GM19240 (cell line): ENCODE data around the gene GALNT5.
"Not testable (repeated sequence)": the region's sequence is repeated elsewhere in the genome, so short reads cannot be mapped to it uniquely, and the experiment has no call there.

Experiments
- DNase-seq: peaks from one replicate; pipeline ENCODE4 v3.0.0; 2011; ENCODE audit warnings: low spot score; ENCODE audit not compliant: insufficient read length

Gene GALNT5

DNA sequence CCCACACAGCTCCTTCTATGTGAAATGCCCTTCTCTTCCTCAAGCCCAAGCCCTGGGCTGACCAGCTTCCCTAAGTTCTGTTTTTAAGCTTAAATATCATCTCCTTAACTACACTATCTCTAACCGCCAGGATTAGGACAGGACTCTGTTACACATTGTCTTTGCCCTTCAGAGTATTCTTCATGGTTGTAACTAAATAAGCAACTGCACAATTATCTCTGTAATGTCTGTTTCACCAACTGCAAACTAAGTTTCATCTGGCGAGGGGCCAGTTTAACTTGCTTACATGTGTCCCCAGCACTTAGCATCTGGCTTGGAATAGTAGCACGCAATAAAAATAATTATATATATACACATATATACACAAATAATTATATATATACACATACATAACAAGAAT lies 69.2 kb downstream of the GALNT5 start:
- no peak for DNase-seq

DNA sequence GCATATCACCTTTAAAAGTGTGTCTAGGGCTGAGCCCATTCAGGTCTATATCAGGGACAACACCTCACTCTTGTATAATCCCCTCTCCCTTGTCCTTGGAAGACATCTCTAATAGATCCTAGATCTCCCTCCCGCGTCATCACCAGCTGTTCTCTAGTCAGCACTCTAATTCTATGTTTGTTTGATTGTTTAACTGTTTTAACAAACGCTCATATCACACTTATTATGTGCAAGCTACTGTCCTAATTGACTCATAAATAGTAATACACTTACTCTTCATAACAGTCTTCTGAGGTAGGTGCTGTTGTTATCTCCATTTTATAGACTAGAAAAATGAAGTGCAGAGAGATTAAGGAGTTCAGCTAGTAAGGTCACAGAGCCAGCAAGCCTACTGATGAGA lies 69.7 kb downstream of the GALNT5 start:
- no peak for DNase-seq

DNA sequence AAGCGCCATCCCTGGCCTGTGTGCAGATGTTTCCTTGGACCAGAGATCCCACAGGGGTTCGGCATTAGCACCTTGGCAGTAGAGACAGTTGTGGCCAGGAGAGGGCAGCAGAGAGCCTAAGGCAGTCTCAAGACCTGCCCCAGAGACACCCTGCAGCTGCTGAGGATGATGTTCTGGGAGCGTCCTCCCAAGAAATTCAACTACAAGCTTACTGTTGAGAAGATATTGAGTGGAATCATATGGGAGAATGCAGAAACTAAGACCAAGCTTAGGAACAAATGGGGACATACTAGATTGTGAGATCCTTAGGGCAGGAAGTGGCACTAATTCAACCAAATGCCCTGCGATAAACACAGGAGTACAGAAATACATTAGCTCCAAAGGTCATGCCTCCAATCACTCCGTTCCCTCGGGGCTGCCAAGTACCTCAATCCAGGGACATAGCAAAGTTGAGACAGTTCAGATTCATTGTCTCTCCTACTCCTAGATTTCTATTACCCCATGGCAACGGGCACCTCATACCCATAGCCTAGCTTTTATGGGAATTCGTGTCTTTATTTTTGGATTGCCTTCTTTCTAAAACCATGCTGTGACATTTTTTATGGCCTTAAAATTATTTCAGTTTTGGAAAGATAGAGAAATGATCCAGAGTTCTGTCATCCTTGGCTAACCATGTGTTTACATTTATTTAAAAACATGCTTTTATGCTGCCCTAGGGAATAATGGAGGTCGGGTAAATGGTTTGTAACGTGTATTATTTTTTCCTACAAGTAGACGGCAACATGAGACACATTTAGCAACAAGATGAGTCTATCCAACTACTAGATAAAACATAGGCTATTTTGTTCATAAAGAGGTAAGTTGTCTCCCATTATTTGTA lies 70.4 kb downstream of the GALNT5 start:
- peak; percentile 51 for DNase-seq

DNA sequence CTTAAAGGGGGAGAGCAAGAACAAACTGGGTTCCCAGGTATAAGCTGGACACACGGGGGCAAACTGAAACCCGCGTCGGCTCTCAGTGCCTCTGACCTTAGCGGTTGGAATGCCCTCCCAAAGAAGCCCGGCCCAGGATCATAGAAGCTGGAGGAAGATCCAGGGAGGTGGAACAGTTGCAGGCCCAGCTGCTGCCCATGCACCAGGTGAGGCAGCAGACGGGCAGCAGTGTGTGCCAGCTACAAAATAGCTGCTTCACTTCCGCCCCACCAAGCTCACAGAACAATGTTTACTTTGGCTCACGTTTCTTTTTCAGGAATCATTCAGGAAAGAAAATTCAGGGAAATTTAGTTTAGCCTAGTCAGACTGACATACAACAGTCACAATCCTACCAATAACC lies 72.0 kb downstream of the GALNT5 start:
- no peak for DNase-seq

DNA sequence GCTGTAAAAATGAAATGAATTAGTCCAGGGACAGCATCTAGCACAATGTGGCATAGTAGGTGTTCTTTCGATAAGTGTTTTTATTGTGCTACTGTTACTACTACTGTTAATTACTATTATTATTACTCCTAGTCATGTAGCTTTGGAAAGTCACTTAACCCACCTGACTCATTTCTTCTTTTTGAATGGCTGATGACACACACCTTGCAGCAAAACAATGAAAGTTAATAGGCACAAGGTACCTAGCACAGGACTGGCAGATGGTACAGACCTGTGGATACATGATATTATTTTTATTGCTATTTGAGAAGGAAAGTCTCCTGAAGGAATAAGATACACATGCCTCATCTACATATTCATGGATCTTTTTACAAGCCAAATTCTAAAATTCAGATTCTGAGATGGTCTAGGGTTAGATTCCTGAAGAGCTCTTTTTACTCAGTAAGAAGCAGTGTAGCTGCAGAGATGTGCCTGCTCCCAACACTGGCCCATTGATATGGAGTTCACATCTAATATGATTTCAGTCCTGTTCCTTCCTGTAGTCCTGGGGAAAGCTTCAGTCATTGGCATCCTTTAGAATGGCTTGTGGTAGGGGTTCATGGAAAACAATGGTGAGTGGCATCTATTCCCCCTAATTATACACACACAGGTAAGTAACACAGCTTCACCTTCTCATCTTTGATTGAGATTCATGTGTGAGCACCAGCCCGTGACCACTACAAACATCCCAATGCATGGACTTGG lies 76.0 kb downstream of the GALNT5 start:
- DNase-seq, result no peak

DNA sequence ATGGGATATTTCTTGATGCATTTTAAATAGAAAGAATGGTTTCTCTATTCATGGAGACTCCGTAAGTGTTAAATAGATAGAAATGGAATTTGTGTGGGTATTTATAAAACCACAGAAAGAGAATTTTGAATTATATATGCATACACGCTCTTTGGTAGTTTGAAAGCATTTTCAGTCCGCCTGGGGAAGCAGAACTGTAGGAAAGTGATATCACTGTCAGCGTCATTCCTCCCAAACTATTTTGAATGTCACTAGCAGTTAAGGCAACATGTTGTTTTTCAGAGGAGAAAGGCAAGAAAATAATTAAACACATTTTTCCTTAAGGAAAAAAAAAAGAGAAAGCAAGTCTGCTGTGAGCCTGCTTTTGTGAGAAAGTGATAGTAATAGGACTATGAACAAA lies 76.8 kb downstream of the GALNT5 start:
- no peak for DNase-seq

DNA sequence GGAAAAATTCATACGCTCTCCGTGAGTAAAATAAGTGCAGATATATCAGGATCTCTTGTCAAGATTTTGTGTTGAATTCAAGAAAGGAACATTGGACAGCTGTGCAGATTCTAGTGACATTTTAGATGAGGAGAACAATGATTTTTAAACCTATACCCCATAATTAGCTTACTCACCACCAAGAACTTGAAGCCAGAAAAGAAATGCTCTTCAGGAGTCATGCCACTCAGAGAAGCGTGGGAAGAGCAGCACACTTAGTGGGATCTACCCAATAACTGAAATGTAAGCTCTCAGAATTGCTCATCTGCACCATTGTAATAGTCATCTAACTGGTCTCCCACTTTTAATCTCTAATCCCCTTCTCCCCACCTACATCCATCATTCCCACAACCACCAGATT lies 77.3 kb downstream of the GALNT5 start:
- DNase-seq, result no peak

DNA sequence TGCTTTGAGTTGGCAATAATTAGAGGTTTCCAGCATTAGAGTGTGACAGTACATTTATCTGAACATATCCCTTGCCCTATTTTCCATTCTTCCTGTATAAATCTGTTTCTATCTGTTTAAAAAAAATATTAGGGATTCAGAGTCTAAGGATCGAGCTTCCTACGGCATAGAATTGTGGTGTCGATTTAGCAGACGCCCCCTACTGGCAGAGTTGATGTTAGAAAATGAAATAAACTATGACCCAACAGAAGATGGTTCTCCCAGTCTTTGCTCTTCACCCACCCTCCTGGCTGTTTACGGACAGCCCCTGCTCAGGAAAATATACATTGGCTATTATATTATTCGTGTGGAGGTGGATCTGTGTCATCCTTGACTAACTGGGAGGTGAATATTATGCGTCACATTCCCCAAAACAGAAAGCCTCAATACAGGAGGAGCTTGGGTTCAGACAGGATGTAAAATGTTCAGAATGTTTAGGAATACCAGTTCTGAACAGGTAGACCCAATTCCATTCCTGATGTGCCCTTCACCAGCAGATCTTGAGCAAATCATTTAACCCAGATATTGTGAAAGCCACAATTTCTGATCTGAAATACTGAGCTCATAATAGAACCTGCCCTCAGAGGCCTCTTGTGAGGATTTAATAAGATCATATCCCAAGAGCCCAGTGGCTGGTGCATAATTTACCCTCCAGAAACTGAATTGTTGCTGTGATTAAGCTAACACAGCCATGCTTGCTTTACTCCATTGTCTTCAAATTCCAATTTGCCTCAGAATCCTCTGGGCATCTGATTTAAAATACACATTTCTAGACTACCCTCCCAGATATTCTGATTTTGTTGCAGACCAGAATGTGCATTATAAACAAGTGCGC lies 78.9 kb downstream of the GALNT5 start:
- DNase-seq, result peak; percentile 4

DNA sequence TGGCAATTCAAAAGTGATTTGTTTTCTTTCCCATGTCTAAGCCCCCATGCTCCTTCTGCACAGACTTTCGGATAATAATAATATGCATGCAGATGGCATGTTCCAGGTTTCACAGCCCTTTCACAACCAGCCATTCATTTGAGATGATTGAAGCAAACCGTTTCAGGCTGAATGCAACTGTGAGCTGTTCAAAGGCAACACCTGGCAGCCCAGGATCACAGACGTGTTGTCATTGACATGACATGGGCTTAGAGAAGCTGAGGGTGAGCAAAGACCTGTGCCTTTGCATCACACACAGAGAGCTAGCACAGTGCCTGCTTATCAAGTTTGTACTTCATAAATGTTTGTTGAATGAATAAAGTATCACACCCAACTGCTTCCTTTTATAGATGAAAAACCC lies 80.5 kb downstream of the GALNT5 start:
- no peak for DNase-seq

DNA sequence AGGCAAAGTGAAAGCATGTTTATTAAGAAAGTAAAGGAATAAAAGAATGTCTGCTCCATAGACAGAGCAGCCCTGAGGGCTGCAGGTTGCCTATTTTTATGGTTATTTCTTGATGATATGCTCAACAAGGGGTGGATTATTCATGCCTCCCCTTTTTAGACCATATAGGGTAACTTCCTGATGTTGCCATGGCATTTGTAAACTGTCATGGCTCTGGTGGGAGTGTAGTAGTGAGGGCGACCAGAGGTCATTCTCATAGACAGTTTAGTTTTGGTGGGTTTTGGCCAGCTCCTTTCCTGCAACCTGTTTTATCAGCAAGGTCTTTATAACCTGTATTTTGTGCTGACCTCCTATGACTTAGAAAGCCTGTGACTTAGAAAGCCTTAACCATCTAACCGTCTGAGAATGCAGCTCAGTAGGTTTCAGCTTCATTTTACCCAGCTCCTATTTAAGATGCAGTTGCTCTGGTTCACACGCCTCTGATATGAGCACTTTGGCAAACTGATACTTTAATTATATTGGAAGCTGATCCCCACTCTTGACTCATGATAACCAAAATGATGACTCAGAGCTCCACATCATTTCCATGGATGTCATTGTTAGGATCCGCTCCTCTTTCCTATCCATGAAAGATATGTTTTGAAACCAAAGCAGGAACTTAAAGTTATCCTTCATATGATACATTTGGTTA lies 82.6 kb downstream of the GALNT5 start:
- DNase-seq, result no peak

DNA sequence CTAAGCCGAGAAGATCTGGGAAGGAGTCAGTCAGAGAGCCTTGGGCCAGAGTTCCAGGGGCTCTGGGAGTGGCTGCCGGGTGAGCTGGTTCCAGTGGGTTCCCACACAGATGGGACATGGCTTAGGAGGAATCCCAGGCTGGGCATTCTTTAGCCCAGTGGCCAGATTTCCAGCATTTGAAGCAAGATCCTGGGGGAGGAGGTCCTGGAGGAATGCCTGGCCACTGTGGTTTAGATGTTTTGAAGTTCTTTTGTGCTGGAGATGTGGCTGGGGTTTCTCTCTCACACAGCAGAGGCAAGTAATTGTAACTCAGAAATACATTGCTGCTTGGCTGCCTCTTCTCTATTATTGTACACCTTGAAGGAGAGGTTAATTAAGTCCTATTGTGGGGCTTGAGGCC lies 83.9 kb downstream of the GALNT5 start:
- DNase-seq, result not testable (repeated sequence)

DNA sequence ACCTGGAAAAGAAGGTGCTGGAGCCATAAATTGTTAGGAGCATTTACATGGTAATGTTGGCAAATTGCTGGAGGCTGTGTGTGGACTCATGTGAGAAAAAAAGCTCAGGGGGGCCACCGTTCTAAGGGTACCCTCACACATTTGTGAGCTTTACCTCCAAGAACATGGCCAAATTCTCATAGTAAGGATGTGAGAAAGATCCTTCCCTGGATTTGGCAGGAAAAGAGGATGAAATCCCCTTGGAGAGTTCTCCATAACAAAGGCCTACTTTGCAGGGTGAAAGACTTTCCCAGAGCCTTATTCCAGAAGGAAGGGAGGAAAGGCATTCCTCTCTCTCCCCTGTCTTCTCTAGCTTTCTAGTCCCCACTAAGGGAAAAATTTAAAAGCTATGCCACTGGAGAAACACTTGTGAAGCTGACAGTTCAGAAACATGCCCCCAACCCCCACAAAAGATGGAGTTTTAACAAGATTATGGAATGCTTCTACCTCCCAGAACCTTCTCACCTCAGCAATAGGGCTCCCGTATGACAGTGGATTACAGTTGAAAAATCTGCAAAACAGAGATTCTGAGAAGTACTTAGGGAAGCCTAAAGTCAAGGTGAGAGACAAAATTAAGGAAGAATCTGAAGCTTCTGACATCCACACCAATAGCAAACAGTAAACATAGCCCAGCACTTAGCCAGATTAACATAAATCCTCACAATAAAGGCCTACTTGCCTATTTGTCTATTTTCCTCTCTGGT lies 88.3 kb downstream of the GALNT5 start:
- DNase-seq, result no peak

DNA sequence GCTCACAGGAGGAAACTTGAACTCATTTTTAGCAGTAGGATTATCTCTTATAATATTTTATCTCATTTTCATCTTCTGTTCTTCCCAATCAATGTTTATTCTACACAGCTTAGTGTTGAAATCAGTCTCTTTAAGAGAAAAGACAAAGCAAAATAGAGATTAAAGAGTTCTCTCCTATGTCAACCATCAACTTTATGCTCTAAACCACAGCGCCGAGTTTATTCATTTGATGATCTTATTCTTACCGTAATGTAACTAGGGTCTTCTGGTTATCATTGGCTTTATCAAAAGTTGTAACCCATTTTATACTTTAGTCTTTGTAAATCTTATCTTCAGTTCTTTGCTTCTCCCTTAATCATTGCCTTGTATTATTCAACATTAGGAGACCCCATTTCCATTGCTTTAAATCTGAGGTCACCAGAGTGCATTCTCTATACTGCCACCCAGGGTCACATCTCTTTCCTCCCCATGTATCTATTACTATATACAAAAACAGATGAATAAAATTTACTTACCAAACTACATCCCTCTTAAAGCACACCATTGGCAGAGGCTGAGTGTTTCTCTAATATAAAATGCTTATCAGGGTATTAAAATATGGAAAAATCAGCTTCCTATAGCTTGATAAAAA lies 90.9 kb downstream of the GALNT5 start:
- DNase-seq, result no peak

DNA sequence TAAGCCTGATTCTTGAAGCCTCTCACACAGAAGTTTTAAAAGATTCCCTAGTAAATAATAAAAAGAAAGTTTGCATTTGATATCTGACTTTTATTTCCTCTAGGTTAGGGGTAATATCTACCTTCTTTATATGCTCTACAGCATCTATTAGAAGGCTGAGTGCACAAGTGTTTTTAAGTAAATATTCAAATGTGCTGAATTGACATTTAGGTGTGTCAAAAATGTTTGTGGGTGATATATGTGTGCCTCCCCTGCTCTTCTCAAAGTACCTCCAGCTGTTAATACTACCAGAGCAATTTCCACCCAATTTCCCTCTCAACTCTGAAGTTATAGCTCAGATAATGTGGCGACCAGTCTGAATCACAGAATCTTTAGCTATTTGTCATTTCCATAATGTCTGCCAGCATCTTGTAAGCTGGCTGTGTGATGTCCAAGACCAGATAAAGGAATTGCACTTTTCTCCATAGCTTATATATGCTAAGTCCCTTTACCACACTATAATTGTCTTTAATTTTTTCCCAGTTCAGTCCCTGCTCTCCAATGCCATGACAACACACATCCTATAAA lies 92.5 kb downstream of the GALNT5 start:
- no peak for DNase-seq

DNA sequence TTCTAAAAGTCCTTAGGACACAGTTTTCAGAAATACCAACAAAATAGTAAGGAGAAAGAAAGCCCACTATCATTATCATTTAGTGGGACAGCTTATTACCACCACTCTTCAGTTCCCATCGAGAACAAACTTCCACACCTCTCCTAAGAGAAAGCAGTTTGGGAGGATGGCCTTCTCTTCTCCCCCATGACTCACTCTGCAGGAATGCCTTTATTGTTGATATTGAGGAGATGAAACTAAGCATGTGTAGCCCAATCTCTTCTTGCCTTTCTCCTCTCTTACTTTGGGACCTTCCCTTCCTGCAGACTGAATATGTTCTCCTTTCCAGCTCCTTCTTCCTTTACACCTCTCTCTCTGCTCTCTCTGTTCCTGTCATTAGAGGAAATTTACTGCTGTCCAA lies 98.1 kb downstream of the GALNT5 start:
- no peak for DNase-seq

DNA sequence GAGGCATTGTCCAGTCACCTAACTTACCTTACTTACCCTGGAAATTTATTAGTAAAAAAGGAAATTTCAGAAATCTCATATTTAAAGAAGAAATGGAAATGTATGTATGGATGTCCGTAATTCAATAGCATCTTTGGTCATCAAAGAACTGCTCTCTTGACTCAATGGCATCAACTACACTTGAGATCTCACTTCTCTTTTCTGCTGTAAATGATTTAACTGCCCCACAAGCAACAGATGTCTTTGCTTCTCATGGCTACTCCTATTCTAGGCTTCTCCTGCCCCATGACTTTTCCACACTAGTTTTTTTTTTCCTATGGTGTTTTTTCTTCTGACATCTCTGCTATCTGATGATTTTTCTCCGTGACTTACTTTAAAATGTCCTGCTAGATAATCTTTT lies 102.1 kb downstream of the GALNT5 start:
- DNase-seq, result no peak

DNA sequence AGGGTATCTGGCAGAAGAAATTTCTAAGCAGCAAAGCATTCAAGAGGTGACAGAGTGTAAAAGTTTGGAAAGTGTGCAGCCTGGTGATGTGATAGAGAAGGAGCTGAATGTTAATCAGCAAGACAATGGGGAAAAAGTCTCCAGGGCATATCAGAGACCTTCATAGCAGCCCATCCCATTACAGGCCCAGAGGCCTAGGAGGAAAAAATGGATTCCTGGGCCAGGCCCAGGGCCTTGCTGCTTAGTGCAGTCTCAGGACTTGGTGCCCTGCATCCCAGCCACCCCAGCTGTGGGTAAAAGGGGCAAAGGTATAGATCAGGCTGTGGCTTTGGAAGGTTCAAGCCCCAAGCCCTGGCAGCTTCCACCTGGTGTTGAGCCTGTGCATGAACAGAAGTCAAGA lies 104.0 kb downstream of the GALNT5 start:
- DNase-seq, result no peak

DNA sequence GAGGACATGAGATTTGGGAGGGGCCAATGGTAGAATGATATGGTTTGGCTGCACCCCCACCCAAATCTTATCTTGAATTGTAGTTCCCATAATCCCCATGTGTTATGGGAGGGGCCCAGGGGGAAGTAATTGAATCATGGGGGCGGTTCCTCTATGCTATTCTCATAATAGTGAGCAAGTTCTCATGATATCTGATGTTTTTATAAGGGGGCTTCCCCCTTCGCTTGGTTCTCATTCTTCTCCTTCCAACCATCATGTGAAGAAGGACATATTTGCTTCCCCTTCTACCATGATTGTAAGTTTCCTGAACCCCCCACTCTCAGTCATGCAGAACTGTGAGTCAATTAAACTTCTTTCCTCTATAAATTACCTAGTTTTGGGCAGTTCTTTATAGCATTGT lies 105.1 kb downstream of the GALNT5 start:
- DNase-seq, result no peak

DNA sequence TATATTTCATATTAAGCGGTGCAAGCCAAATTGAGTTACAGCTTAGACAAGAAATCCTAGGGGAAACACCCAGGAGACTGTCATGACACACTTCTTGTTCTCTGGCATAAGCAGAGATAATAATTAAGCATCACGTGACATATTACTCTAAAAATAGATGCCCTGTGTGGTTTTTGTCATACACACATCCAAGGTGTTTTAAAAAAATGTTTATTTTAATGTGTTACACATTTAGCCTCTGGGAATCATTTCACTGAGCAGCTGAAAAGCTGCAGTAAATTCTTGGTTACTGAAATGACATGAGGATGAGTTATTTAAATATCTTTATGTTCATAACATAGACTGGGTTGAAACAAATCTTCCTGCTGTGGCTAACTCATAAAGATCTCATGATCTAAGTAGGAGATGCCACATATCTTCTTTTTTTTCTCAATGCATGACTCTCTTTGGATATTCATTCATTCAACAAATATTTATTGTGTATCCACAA lies 106.2 kb downstream of the GALNT5 start:
- no peak for DNase-seq
